Activated naive CD8-positive, alpha-beta T cell treated with anti-CD3 and anti-CD28 coated beads, Interleukin-2, amount 10 ng/mL, durations not matched to agents 7 days and 5 days (primary cell): Measurements from ENCODE around the gene POGZ. TPM values are rescaled to one million over a fixed set of nuclear protein-coding genes. Genes with fewer than 3 reads are reported as not detected.
"Not testable (repeated sequence)": the region's sequence is repeated elsewhere in the genome, so short reads cannot be mapped to it uniquely, and the experiment has no call there.

Experiments used
- ATAC-seq: fragments of 150-1000 bp; cut with Tn5 transposase; one replicate; pipeline ENCODE4 v1.10.0; 2021; ENCODE audit warnings: low read depth, moderate library complexity
- POLR2A ChIA-PET: fragments of 350-600 bp; sonication (Branson Sonifier 250); formaldehyde crosslinking; loops from one replicate; lab custom pipeline; 2021; ENCODE audit warnings: antibody characterized with exemption; lab: Charles Lee
- DNase-seq: peaks from one replicate; pipeline ENCODE4 v3.0.0; 2021
- H3K27ac Mint-ChIP-seq: one replicate; pipeline ENCODE4 v1.8.0; 2022; ENCODE audit warnings: mild to moderate bottlenecking, mixed read lengths
- H3K27me3 Mint-ChIP-seq: one replicate; pipeline ENCODE4 v1.8.0; 2022; ENCODE audit warnings: mild to moderate bottlenecking, moderate library complexity, mixed read lengths
- H3K36me3 Mint-ChIP-seq: one replicate; pipeline ENCODE4 v1.8.0; 2021; ENCODE audit warnings: mild to moderate bottlenecking, mixed read lengths
- H3K4me1 Mint-ChIP-seq: one replicate; pipeline ENCODE4 v1.8.0; 2021; ENCODE audit warnings: mixed read lengths
- H3K4me3 Mint-ChIP-seq: one replicate; pipeline ENCODE4 v1.8.0; 2022; ENCODE audit warnings: mild to moderate bottlenecking, moderate library complexity, mixed read lengths
- H3K9me3 Mint-ChIP-seq: one replicate; pipeline ENCODE4 v1.8.0; 2021; ENCODE audit warnings: mixed read lengths
- total RNA-seq, 2 experiments: library from RNA; stranded (reverse); gene quantifications; one replicate each; pipeline ENCODE4 v1.2.3, GENCODE V29; 2021

The POGZ gene
- total RNA-seq, 2 experiments from 2014 or later = 94.8 to 104 TPM

DNA sequence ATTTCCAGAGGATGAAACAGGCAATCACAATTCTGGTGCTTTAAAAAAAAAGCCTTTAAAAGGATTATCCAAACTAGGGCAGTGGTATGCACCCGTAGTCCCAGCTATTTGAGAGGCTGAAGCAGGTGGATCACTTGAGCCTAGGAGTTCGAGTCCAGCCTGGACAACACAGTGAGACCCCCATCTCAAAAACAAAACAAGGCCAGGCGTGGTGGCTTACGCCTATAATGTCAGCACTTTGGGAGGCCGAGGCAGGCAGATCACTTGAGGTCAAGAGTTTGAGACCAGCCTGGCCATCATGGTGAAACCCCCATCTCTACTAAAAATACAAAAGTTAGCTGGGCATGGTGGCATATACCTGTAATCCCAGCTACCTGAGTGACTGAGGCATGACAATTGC is 25.5 kb downstream of the POGZ start:
- H3K36me3 Mint-ChIP-seq = peaks cover 14% of the 10 kb centered on the region
- POLR2A ChIA-PET = interaction anchor here (0.7 kb wide), 1 partner anchor 139 kb away, joined by 6 read pairs; no protein-coding TSS in a partner anchor
- H3K27me3 Mint-ChIP-seq, H3K4me1 Mint-ChIP-seq, H3K27ac Mint-ChIP-seq, DNase-seq, H3K4me3 Mint-ChIP-seq, H3K9me3 Mint-ChIP-seq, ATAC-seq: not testable (repeated sequence)

DNA sequence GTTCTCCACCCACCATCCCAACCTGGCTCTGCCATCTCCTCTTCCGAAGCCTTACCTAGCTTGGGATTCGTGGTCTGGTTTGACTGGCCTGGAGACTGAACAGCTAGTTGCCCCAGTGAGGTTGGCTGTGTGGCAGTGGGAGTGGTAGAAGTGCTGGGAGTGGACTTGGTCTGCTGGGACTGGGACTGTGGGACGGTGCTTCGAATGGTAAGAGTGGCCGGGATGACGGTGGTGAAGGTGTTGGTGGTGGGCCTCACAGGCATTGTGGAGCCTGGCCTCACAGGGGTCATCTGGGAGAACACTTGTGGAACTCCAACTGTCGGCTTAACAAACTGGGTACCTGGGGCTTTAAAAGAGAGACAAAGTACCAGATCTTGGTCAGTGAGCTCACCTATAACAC is 31.2 kb downstream of the POGZ start:
- Mint-ChIP-seq H3K4me1 (no peaks in the 10 kb centered on the region), H3K36me3 (peaks cover 22% of the 10 kb centered on the region), H3K4me3 (no peak overlapping the region), H3K27me3 (no peaks in the 10 kb centered on the region), H3K9me3 (no peaks in the 10 kb centered on the region), H3K27ac (no peak overlapping the region)
- ATAC-seq (no peak), DNase-seq (no peak)
- POLR2A ChIA-PET = no interaction called here

DNA sequence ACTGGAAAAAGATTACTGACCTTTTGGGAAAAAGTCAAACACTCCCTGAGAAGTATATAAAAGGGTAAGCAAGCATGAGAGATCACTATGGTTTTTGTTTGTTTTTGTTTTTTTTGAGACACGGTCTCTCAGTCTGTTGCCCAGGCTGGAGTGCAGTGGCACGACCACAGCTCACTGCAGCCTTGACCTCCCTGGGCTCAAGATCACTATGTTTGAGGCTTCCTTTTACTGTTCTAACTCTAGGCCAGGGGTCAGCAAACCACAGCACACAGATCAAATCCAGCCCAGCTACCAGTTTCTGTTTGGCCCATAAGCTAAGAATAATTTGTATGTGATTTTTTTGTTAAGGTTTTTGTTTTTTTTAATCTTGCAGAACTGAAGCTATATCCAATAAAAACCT is 34.2 kb downstream of the POGZ start:
- Mint-ChIP-seq H3K4me1 (no peaks in the 10 kb centered on the region), H3K4me3 (no peak overlapping the region), H3K36me3 (peaks cover 26% of the 10 kb centered on the region), H3K27me3 (no peaks in the 10 kb centered on the region), H3K9me3 (no peaks in the 10 kb centered on the region), H3K27ac (no peak overlapping the region)
- ATAC-seq = no peak
- DNase-seq = no peak
- POLR2A ChIA-PET = no interaction called here

DNA sequence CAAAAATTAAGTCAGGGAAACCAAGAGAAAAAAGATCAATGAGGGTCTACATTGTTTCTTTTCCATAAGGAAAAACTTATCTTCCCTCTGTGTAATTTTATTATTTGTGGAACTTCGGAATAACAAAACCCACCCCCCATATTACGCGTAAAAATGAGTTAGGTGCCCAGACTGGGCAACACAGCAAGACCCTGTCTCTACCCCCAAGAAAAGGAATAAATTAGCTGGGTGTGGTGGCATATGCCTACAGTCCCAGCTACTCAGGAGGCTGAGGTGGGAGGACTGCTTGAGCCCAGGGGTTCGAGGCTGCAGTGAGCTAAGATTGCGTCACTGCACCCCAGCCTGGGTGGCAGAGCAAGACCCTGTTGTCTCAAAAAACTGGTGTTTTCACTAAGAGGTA is 39.5 kb downstream of the POGZ start:
- Mint-ChIP-seq H3K27me3 (no peaks in the 10 kb centered on the region), H3K36me3 (peaks cover 31% of the 10 kb centered on the region)

DNA sequence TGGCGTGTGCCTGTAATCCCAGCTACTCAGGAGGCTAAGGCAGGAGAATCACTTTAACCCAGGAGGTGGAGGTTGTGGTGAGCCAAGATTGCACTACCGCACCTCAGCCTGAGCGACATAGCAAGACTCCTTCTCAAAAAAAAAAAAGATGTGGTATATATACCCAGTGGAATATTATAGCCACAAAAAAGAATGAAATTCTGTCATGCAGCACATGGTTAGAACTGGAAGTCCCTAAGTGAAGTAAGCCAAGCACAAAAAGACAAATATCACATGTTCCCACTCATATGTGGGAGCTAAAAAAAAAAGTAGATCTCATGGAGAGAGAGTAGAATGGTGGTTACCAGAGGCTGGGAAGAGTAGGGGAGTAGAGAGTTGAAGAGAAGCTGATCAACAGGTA is 41.2 kb downstream of the POGZ start:
- Mint-ChIP-seq H3K27me3 (no peaks in the 10 kb centered on the region), H3K4me1 (peaks cover 2% of the 10 kb centered on the region), H3K9me3 (no peaks in the 10 kb centered on the region), H3K27ac (peak overlapping the region; percentile 52), H3K36me3 (peaks cover 29% of the 10 kb centered on the region), H3K4me3 (no peak overlapping the region)
- DNase-seq (no peak), ATAC-seq (no peak)
- POLR2A ChIA-PET = interaction anchor here (1.1 kb wide), 1 partner anchor 76 kb away, joined by 3 read pairs; no protein-coding TSS in a partner anchor

More for the DNA sequence above, 39.5 kb downstream of the POGZ start:
- DNase-seq = no peak
- POLR2A ChIA-PET = no interaction called here
- ATAC-seq = no peak
- H3K4me1 Mint-ChIP-seq = peaks cover 2% of the 10 kb centered on the region
- H3K4me3 Mint-ChIP-seq = no peak overlapping the region
- H3K9me3 Mint-ChIP-seq = no peaks in the 10 kb centered on the region
- H3K27ac Mint-ChIP-seq = no peak overlapping the region

DNA sequence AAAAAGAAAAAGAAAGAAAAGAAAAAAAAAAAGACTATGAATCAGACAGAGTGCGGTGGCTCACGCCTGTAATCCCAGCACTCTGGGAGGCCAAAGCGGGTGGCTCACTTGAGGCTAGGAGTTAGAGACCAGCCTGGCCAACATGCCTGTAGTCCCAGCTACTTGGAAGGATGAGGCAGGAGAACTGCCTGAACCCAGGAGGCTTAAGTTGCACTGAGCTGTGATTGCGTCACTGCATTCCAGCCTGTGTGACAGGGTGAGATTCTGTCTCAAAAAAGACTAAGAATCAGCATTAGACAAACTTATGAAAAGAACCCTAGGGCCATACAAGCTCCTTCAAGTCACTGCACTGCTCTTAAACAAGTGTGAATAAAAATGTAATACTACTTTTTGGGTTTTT is 43.1 kb downstream of the POGZ start:
- no peak for DNase-seq
- Mint-ChIP-seq H3K9me3 (no peaks in the 10 kb centered on the region), H3K36me3 (peaks cover 32% of the 10 kb centered on the region), H3K27ac (no peak overlapping the region), H3K27me3 (no peaks in the 10 kb centered on the region), H3K4me1 (peaks cover 2% of the 10 kb centered on the region), H3K4me3 (no peak overlapping the region)
- POLR2A ChIA-PET = interaction anchor here (0.7 kb wide), 1 partner anchor 365 kb away, joined by 3 read pairs; no protein-coding TSS in a partner anchor
- ATAC-seq = no peak

DNA sequence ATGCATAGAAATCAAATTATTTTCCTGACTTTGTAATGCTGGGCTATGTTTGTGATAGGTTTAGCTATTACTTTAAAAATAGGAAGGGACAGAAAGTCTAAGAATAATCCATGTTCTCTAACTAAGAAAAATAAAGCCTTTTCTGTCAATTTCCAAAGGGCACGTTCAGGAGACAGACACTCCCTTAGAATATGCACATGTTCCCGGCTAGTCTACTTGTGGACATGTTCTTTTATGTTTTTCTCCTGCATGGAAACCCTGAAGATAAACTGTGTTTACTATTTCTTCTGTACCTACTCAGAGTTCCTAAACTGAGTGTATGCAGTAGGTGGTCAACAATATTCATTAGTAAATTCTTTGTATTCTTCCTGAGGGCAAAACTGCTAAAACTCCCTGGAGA is 47.4 kb downstream of the POGZ start:
- Mint-ChIP-seq H3K36me3 (peaks cover 40% of the 10 kb centered on the region), H3K4me1 (no peaks in the 10 kb centered on the region), H3K27ac (no peak overlapping the region), H3K27me3 (no peaks in the 10 kb centered on the region), H3K9me3 (no peaks in the 10 kb centered on the region), H3K4me3 (no peak overlapping the region)
- no peak for DNase-seq
- no peak for ATAC-seq
- POLR2A ChIA-PET = no interaction called here

DNA sequence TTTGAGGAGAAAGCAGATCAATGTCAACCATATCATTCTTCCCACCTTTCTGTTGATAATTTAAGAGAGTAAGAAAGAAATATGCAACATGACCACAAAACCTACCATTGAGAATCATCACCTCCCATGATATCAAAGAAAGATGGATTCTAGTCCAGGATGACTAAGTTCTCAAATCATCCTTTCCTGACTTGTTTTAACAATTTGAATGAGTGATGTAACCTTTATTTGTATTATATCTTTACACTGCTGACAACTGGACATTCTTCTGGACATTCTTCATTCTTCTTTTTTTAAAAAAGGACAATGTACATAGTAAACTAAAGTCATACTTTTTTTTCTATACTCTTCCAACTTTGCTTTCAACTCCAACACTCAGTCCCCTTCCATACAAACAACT is 50.4 kb downstream of the POGZ start:
- POLR2A ChIA-PET = no interaction called here
- Mint-ChIP-seq H3K9me3 (no peaks in the 10 kb centered on the region), H3K27me3 (no peaks in the 10 kb centered on the region), H3K36me3 (peaks cover 36% of the 10 kb centered on the region), H3K4me1 (no peaks in the 10 kb centered on the region), H3K4me3 (no peak overlapping the region), H3K27ac (no peak overlapping the region)
- ATAC-seq (no peak), DNase-seq (no peak)

DNA sequence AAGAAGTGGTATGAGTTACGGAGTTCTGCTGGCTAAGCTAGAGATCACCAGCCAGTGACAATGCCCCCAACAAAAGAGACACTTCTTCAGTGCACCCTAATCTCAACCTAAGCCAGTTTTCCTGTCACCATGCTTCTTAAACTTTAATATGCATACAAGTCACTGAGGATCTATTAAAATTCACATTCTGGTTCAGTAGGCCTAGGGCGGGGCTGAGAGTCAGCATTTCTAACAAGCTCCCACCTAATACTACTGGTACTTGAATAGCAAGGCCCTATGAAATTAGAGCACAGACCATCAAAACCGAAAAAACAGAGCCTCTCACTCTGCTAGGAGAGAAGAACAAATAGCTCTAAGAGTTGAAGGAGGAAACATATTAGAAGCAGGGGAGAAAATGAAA is 52.0 kb downstream of the POGZ start:
- Mint-ChIP-seq H3K4me1 (no peaks in the 10 kb centered on the region), H3K27me3 (no peaks in the 10 kb centered on the region), H3K27ac (no peak overlapping the region), H3K4me3 (no peak overlapping the region), H3K9me3 (no peaks in the 10 kb centered on the region), H3K36me3 (peaks cover 34% of the 10 kb centered on the region)
- ATAC-seq (no peak), DNase-seq (no peak)
- POLR2A ChIA-PET = interaction anchor here (0.6 kb wide), 1 partner anchor 8 kb away, joined by 3 read pairs; no protein-coding TSS in a partner anchor

DNA sequence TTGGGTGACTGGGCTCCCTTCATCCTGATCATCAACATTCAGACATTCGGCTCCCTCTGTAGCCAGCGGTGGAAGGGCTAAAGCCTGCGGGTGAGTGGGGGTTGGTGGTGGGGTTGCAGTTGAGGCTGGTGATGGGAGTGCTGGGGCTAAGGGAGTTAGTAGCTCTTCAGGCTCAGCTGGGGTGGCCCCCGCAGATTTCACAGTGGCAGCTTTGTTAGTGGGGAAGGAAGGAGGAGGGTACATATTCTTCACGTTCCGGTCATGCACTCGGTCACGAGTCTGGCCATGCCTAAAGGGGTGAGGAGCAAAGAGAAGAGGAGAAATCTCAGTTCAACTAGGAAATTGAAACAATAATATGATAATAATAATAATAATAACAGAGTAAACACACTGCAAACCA is 53.1 kb downstream of the POGZ start:
- Mint-ChIP-seq H3K27ac (no peak overlapping the region), H3K36me3 (peaks cover 34% of the 10 kb centered on the region), H3K27me3 (no peaks in the 10 kb centered on the region), H3K4me1 (peaks cover 7% of the 10 kb centered on the region), H3K4me3 (no peak overlapping the region), H3K9me3 (no peaks in the 10 kb centered on the region)
- POLR2A ChIA-PET = no interaction called here
- DNase-seq (no peak), ATAC-seq (no peak)

DNA sequence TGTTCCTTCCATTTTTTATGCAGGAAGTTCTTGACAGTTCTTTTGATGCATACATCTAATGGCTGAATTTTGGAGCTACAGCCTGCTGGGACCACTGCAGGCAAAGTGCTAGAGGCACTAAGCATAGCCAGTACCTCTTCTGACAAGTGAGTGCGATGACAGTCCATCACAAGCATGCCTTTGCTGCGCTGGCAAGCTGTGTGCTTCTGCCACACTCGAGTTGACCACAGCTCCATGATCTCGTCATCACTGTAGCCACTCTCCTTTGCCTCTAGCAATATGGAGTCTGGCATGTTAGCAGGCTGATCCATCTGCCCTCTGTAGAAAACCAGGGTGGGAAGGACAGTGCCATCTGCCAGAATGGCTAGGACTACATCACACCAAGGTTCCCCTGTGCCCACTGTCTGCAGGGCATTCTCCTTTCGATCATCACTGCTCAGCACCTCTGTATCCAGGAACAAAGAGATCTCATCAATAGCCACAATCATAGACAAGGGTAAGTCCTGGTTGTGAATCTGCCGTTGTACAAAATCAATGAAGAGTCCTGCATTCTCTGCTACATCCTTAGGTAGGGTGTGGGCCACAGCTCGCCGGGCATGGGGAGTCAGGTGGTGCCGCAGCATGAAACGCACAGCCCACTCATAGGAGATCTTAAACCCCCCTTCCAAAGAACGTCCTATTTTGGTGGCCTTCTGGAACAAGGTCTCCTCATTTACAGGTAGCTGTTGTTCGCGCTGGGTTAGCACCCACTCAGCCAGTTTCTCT is 53.9 kb downstream of the POGZ start:
- H3K4me1 Mint-ChIP-seq = peaks cover 13% of the 10 kb centered on the region

DNA sequence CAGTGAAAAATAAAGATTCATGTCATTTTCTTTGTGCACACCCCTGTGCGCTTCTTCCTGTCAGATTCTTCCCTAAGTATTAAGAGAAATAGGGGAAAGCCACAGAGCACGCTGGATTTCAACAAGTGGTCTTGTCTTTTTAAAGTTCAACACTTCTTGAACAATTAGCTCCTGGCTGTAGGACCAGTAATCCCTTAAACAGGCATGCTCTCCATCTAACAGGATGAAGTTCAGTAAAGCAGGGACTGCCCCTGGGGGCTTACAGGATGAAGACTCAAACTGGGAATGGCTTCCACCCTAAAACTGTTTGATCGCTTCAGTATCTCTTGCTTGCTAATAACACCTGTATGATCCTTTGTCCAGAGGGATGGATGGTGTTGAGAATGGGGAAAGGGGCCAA is 55.7 kb downstream of the POGZ start:
- Mint-ChIP-seq H3K4me1 (peaks cover 17% of the 10 kb centered on the region), H3K27me3 (no peaks in the 10 kb centered on the region), H3K4me3 (no peak overlapping the region), H3K9me3 (no peaks in the 10 kb centered on the region), H3K27ac (peak overlapping the region; percentile 54), H3K36me3 (peaks cover 25% of the 10 kb centered on the region)
- ATAC-seq = no peak
- no peak for DNase-seq
- POLR2A ChIA-PET = no interaction called here

More for the DNA sequence above, 53.9 kb downstream of the POGZ start:
- peaks cover 34% of the 10 kb centered on the region for H3K36me3 Mint-ChIP-seq
- POLR2A ChIA-PET = no interaction called here
- DNase-seq = no peak
- peak overlapping the region; percentile 31 for H3K27ac Mint-ChIP-seq
- ATAC-seq = no peak
- no peak overlapping the region for H3K4me3 Mint-ChIP-seq
- no peaks in the 10 kb centered on the region for H3K9me3 Mint-ChIP-seq
- H3K27me3 Mint-ChIP-seq = no peaks in the 10 kb centered on the region

DNA sequence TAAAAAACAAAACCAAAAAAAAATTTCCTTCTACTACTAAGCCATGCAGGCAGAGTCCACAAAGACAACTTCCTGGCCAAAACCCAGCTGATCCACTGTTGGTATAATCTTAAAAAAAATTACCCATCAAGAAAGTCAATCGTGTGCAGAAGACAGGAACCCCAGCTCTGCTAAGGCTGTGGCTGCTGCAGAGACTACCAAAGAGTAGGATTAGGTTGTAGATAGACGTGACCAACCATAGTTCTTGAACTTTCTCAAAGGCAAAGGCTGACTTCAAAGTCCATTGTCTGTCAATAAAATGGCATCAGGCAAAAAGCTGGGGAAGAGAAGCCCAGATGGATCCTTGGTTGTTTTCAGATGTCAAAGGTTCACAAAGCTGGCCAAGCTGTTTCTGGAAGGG is 56.5 kb downstream of the POGZ start:
- no peaks in the 10 kb centered on the region for H3K27me3 Mint-ChIP-seq
- POLR2A ChIA-PET = interaction anchor here (0.5 kb wide), 1 partner anchor 210 kb away, joined by 3 read pairs; no protein-coding TSS in a partner anchor
- H3K36me3 Mint-ChIP-seq = peaks cover 25% of the 10 kb centered on the region
- no peaks in the 10 kb centered on the region for H3K9me3 Mint-ChIP-seq
- H3K4me1 Mint-ChIP-seq = peaks cover 17% of the 10 kb centered on the region
- ATAC-seq (no peak), DNase-seq (no peak)
- H3K27ac Mint-ChIP-seq = peak overlapping the region; percentile 1
- H3K4me3 Mint-ChIP-seq = no peak overlapping the region

DNA sequence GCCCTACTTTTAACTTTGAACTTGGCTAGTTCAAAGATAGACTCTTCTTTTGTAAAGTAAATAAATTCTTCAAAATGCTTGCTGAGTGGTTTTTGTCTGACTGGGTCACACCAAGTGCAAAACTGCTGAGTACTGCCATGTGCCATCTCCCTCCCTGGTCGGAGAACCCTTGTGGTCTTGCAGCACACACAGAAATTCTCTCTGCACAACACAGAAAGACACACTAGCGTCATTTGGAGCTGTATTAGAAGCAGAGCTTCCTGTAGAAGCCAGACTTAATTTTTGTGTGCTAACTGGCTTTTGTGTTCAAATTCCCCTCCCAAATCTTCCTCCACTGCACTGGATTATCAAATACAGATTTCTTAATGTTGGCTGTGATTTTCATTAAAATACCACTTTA is 57.4 kb downstream of the POGZ start:
- POLR2A ChIA-PET = no interaction called here
- peaks cover 17% of the 10 kb centered on the region for H3K4me1 Mint-ChIP-seq
- no peak for ATAC-seq
- peaks cover 22% of the 10 kb centered on the region for H3K36me3 Mint-ChIP-seq
- no peak overlapping the region for H3K27ac Mint-ChIP-seq
- H3K4me3 Mint-ChIP-seq = no peak overlapping the region
- DNase-seq = no peak
- no peaks in the 10 kb centered on the region for H3K9me3 Mint-ChIP-seq
- no peaks in the 10 kb centered on the region for H3K27me3 Mint-ChIP-seq
